ENCODE measurements around the gene SLC52A1. TPM values are rescaled to one million over a fixed set of nuclear protein-coding genes. Genes with fewer than 3 reads are reported as not detected.
A peak's percentile ranks its signal among the peaks of the same experiment; 100 is the strongest.
"Not testable (repeated sequence)": the region's sequence is repeated elsewhere in the genome, so short reads cannot be mapped to it uniquely, and the experiment has no call there.

SLC52A1 gene
- total RNA-seq, 4 donors from 2014 or later: not detected

- no peaks in the 10 kb centered on the region for H3K9me3 ChIP-seq
- peak; percentile 53 to 82 for DNase-seq (ENCODE audit: low spot score in 2 of 2)
- H3K27ac ChIP-seq: peak overlapping the region in 3 of 4 donors; percentile 16 to 63 (median 21)
- no peaks in the 10 kb centered on the region for H3K36me3 ChIP-seq
- H3K4me3 ChIP-seq: peak overlapping the region; percentile 35 to 60 (median 40)
- H3K4me1 ChIP-seq: peaks cover 0 to 14% (median 9%) of the 10 kb centered on the region in 4 donors
- peaks cover 0 to 22% of the 10 kb centered on the region in 2 donors for H3K27me3 ChIP-seq
- no peak for TF ChIP-seq POLR2A (IDR thresholded peaks at IDR 0.05)
- TF ChIP-seq CTCF (IDR thresholded peaks at IDR 0.05): peak; percentile 70 to 89 (median 84)
- TF ChIP-seq EP300 (IDR thresholded peaks at IDR 0.05): peak in 1 of 2 donors; percentile 4
- 4 to 5% methylated on average over 32 to 36 of the region's 48 CpGs for WGBS, 2 donors
These were observed 3.7 kb downstream of the SLC52A1 start for GRCh38 chr17:5031365-5032082.

GRCh38 chr17:5030168-5030567 lies 5.1 kb downstream of the SLC52A1 start:
- not testable (repeated sequence) for H3K9me3 ChIP-seq; H3K4me3 ChIP-seq; H3K36me3 ChIP-seq; H3K27ac ChIP-seq; DNase-seq (ENCODE audit: low spot score in 2 of 2)
- WGBS, 2 donors: 90 to 92% methylated on average over 2 of the region's 2 CpGs
- peaks cover 0 to 10% (median 7%) of the 10 kb centered on the region in 4 donors for H3K4me1 ChIP-seq
- peaks cover 0 to 12% of the 10 kb centered on the region in 2 donors for H3K27me3 ChIP-seq

- Histone ChIP-seq H3K9me3 (no peaks in the 10 kb centered on the region), H3K4me3 (no peak overlapping the region), H3K4me1 (peaks cover 0 to 8% (median 6%) of the 10 kb centered on the region in 4 donors), H3K36me3 (peaks cover 0 to 18% (median 5%) of the 10 kb centered on the region in 3 donors), H3K27me3 (no peaks in the 10 kb centered on the region), H3K27ac (no peak overlapping the region)
- WGBS, 2 donors: 60 to 70% methylated on average over 5 of the region's 5 CpGs
- no peak for DNase-seq (ENCODE audit: low spot score in 2 of 2)
- TF ChIP-seq EP300 (IDR thresholded peaks at IDR 0.05): no peak
- TF ChIP-seq POLR2A (IDR thresholded peaks at IDR 0.05): no peak
- no peak for TF ChIP-seq CTCF (IDR thresholded peaks at IDR 0.05)
These were observed 7.3 kb downstream of the SLC52A1 start for GRCh38 chr17:5027916-5028315.

GRCh38 chr17:5027299-5027698 lies 7.9 kb downstream of the SLC52A1 start:
- Histone ChIP-seq H3K27ac (no peak overlapping the region), H3K9me3 (no peaks in the 10 kb centered on the region), H3K36me3 (peaks cover 0 to 24% (median 5%) of the 10 kb centered on the region in 3 donors), H3K4me3 (no peak overlapping the region), H3K27me3 (no peaks in the 10 kb centered on the region), H3K4me1 (peaks cover 0 to 8% (median 6%) of the 10 kb centered on the region in 4 donors)
- DNase-seq (ENCODE audit: low spot score in 2 of 2): no peak
- WGBS, 2 donors: 86 to 88% methylated on average over 6 of the region's 6 CpGs
- no peak for TF ChIP-seq EP300 (IDR thresholded peaks at IDR 0.05)
- TF ChIP-seq CTCF (IDR thresholded peaks at IDR 0.05): no peak
- no peak for TF ChIP-seq POLR2A (IDR thresholded peaks at IDR 0.05)

GRCh38 chr17:5024604-5025003 lies 10.6 kb downstream of the SLC52A1 start:
- H3K27me3 ChIP-seq: no peaks in the 10 kb centered on the region
- H3K9me3 ChIP-seq: no peaks in the 10 kb centered on the region
- H3K4me3 ChIP-seq: no peak overlapping the region
- no peak for TF ChIP-seq CTCF (IDR thresholded peaks at IDR 0.05)
- TF ChIP-seq EP300 (IDR thresholded peaks at IDR 0.05): no peak
- TF ChIP-seq POLR2A (IDR thresholded peaks at IDR 0.05): no peak
- 92 to 97% methylated on average over 4 of the region's 4 CpGs for WGBS, 2 donors
- H3K36me3 ChIP-seq: peaks cover 0 to 51% (median 5%) of the 10 kb centered on the region in 3 donors
- H3K27ac ChIP-seq: no peak overlapping the region
- no peaks in the 10 kb centered on the region for H3K4me1 ChIP-seq
- no peak for DNase-seq (ENCODE audit: low spot score in 2 of 2)

All from tibial nerve (tissue), 4 donors.